Astrocyte (in vitro differentiated cells and primary cell): ENCODE results near the gene KDELR1. TPM values are rescaled to one million over a fixed set of nuclear protein-coding genes. Genes with fewer than 3 reads are reported as not detected.

Experiments
- DNase-seq: peaks from one replicate; pipeline ENCODE4 v3.0.0-alpha.2; 2010; ENCODE audit warnings: low read depth
- FAIRE-seq: peaks from 2 replicates; lab custom pipeline; 2011; peaks lifted over from hg19 to GRCh38; lab: Jason Lieb, UNC
- H2AFZ ChIP-seq: 2 replicates; pipeline ENCODE4 v1.6.0; 2012; ENCODE audit warnings: low read depth, low read length, inconsistent platforms
- H3K27ac ChIP-seq: 2 replicates; pipeline ENCODE4 v1.5.1; 2011; ENCODE audit warnings: low read depth, low read length, inconsistent platforms
- H3K27me3 ChIP-seq: 2 replicates; pipeline ENCODE4 v1.6.0; 2011; ENCODE audit warnings: low read length, inconsistent platforms; ENCODE audit not compliant: insufficient read depth
- H3K36me3 ChIP-seq: 2 replicates; pipeline ENCODE4 v1.5.1; 2011; ENCODE audit warnings: low read length, inconsistent platforms; ENCODE audit not compliant: insufficient read depth
- H3K4me1 ChIP-seq: 2 replicates; pipeline ENCODE4 v1.5.1; 2011; ENCODE audit warnings: low read length, inconsistent platforms; ENCODE audit not compliant: insufficient read depth
- H3K4me2 ChIP-seq: 2 replicates; pipeline ENCODE4 v1.6.0; 2012; ENCODE audit warnings: low read length, inconsistent platforms
- H3K4me3 ChIP-seq: 2 replicates; pipeline ENCODE4 v1.5.1; 2011; ENCODE audit warnings: low read depth, mild to moderate bottlenecking, low read length, inconsistent platforms; ENCODE audit not compliant: insufficient read depth
- H3K79me2 ChIP-seq: 2 replicates; pipeline ENCODE4 v1.6.0; 2012; ENCODE audit warnings: mild to moderate bottlenecking, low read length, inconsistent platforms; ENCODE audit not compliant: insufficient read depth
- H3K9ac ChIP-seq: 2 replicates; pipeline ENCODE4 v1.6.0; 2012; ENCODE audit warnings: mild to moderate bottlenecking, low read length, inconsistent platforms
- H3K9me3 ChIP-seq: 2 replicates; pipeline ENCODE4 v1.5.1; 2012; ENCODE audit warnings: low read depth, mild to moderate bottlenecking, low read length, inconsistent platforms; ENCODE audit not compliant: insufficient read depth
- H4K20me1 ChIP-seq: 2 replicates; pipeline ENCODE4 v1.6.0; 2012; ENCODE audit warnings: low read length, inconsistent platforms; ENCODE audit not compliant: insufficient read depth
- H3K27ac Mint-ChIP-seq: one replicate; pipeline ENCODE4 v1.8.0; 2021; ENCODE audit warnings: mild to moderate bottlenecking, mixed read lengths; ENCODE audit not compliant: unreplicated experiment
- H3K27me3 Mint-ChIP-seq: one replicate; pipeline ENCODE4 v1.8.0; 2021; ENCODE audit warnings: low read depth, mixed read lengths; ENCODE audit not compliant: unreplicated experiment
- H3K36me3 Mint-ChIP-seq: one replicate; pipeline ENCODE4 v1.8.0; 2021; ENCODE audit warnings: low read depth, mixed read lengths; ENCODE audit not compliant: unreplicated experiment
- H3K4me1 Mint-ChIP-seq: one replicate; pipeline ENCODE4 v1.8.0; 2021; ENCODE audit warnings: low read depth, mixed read lengths; ENCODE audit not compliant: unreplicated experiment
- H3K4me3 Mint-ChIP-seq: one replicate; pipeline ENCODE4 v1.8.0; 2021; ENCODE audit warnings: mild to moderate bottlenecking, moderate library complexity, mixed read lengths; ENCODE audit not compliant: unreplicated experiment
- H3K9me3 Mint-ChIP-seq: one replicate; pipeline ENCODE4 v1.8.0; 2021; ENCODE audit warnings: mild to moderate bottlenecking, mixed read lengths; ENCODE audit not compliant: unreplicated experiment
- CTCF ChIP-seq: IDR thresholded peaks from 2 replicates; pipeline ENCODE4 v1.5.1; 2011; ENCODE audit warnings: low read depth, mild to moderate bottlenecking, inconsistent platforms, low read length, moderate library complexity; ENCODE audit not compliant: insufficient read depth
- EZH2 ChIP-seq: IDR thresholded peaks from 2 replicates; pipeline ENCODE4 v1.6.1; 2012; ENCODE audit warnings: mild to moderate bottlenecking, low read length, inconsistent platforms; ENCODE audit not compliant: insufficient read depth
- total RNA-seq: library from RNA; stranded (reverse); gene quantifications from 2 replicates; pipeline ENCODE4 v1.2.1, GENCODE V29; 2021

KDELR1 gene
- total RNA-seq, 1 donor from 2014 or later: 370 TPM

- H3K4me1 ChIP-seq: peaks cover 26% of the 10 kb centered on the region
- no peak overlapping the region for H3K27ac ChIP-seq
- peaks cover 17% of the 10 kb centered on the region for H3K4me1 Mint-ChIP-seq
- H3K36me3 Mint-ChIP-seq: peaks cover 12% of the 10 kb centered on the region
- H3K9me3 Mint-ChIP-seq: no peaks in the 10 kb centered on the region
- no peak for TF ChIP-seq EZH2
- peak; percentile 39 for TF ChIP-seq CTCF
- peak overlapping the region; percentile 49 for H3K4me3 ChIP-seq
- peaks cover 8% of the 10 kb centered on the region for H3K79me2 ChIP-seq
- peak overlapping the region; percentile 91 for H3K4me2 ChIP-seq
- no peaks in the 10 kb centered on the region for H3K9me3 ChIP-seq
- peaks cover 31% of the 10 kb centered on the region for H4K20me1 ChIP-seq
- FAIRE-seq: no peak
- peak overlapping the region; percentile 79 for H3K27ac Mint-ChIP-seq
- H3K4me3 Mint-ChIP-seq: peak overlapping the region; percentile 73
- H3K9ac ChIP-seq: peak overlapping the region; percentile 74
- peak overlapping the region; percentile 77 for H2AFZ ChIP-seq
- DNase-seq: peak; percentile 79
- no peaks in the 10 kb centered on the region for H3K27me3 ChIP-seq
- H3K36me3 ChIP-seq: peaks cover 5% of the 10 kb centered on the region
- H3K27me3 Mint-ChIP-seq: peaks cover 5% of the 10 kb centered on the region
These were observed 57.6 kb downstream of the KDELR1 start for GRCh38 chr19:48333467-48334384.

GRCh38 chr19:48332662-48333466 lies 58.5 kb downstream of the KDELR1 start:
- peaks cover 37% of the 10 kb centered on the region for H4K20me1 ChIP-seq

More at GRCh38 chr19:48332662-48333466, 58.5 kb downstream of the KDELR1 start:
- Mint-ChIP-seq H3K4me1 (peaks cover 17% of the 10 kb centered on the region), H3K4me3 (peak overlapping the region; percentile 73), H3K9me3 (no peaks in the 10 kb centered on the region), H3K27me3 (no peaks in the 10 kb centered on the region), H3K27ac (peak overlapping the region; percentile 79), H3K36me3 (peaks cover 15% of the 10 kb centered on the region)
- Histone ChIP-seq H3K9me3 (no peaks in the 10 kb centered on the region), H3K4me2 (peak overlapping the region; percentile 91), H3K4me1 (peaks cover 26% of the 10 kb centered on the region), H3K9ac (no peak overlapping the region), H2AFZ (peak overlapping the region; percentile 48), H3K27ac (no peak overlapping the region), H3K36me3 (peaks cover 5% of the 10 kb centered on the region), H3K27me3 (no peaks in the 10 kb centered on the region), H3K79me2 (peaks cover 14% of the 10 kb centered on the region), H3K4me3 (peak overlapping the region; percentile 32)
- DNase-seq (peak; percentile 97), FAIRE-seq (no peak)
- TF ChIP-seq CTCF (no peak), EZH2 (no peak)

Other genes starting within 250 kb of the KDELR1 start
- gene LIG1, start 221.2 kb downstream of the KDELR1 start, total RNA-seq: 16.8 and 19.2 TPM in 2 replicates
- gene ZSWIM9, start 220.9 kb downstream of the KDELR1 start, total RNA-seq: 4.7 TPM in 2 replicates
- gene CARD8, start 135.6 kb downstream of the KDELR1 start, total RNA-seq: 22.9 and 26.3 TPM in 2 replicates
- 7.6 and 19.6 TPM in 2 replicates for gene ZNF114, start 121.5 kb downstream of the KDELR1 start, total RNA-seq
- 199 and 217 TPM in 2 replicates for gene EMP3, start 66.0 kb downstream of the KDELR1 start, total RNA-seq
- 8.7 and 10.5 TPM in 2 replicates for gene TMEM143, start 27.6 kb downstream of the KDELR1 start, total RNA-seq
- not detected in 2 replicates for gene SYNGR4, start 27.2 kb downstream of the KDELR1 start, total RNA-seq
- 6.2 and 9.3 TPM in 2 replicates for gene GRIN2D, start 2.1 kb upstream of the KDELR1 start, total RNA-seq
- gene GRWD1, start 54.4 kb upstream of the KDELR1 start, total RNA-seq: 35.6 and 41.4 TPM in 2 replicates
- gene KCNJ14, start 64.0 kb upstream of the KDELR1 start, total RNA-seq: 1.4 TPM in 2 replicates
- 62.4 and 67.1 TPM in 2 replicates for gene CYTH2, start 77.8 kb upstream of the KDELR1 start, total RNA-seq
- gene LMTK3, start 120.3 kb upstream of the KDELR1 start, total RNA-seq: 6.2 TPM in 2 replicates
- 0.31 TPM in 1 of 2 replicates, not detected in the other for gene SULT2B1, start 160.6 kb upstream of the KDELR1 start, total RNA-seq
- gene SPACA4, start 215.2 kb upstream of the KDELR1 start, total RNA-seq: not detected in 2 replicates
- gene FAM83E, start 223.5 kb upstream of the KDELR1 start, total RNA-seq: 1.3 and 1.7 TPM in 2 replicates
- gene RPL18, start 227.6 kb upstream of the KDELR1 start, total RNA-seq: 1,046 and 1,102 TPM in 2 replicates
- 25.4 and 29.4 TPM in 2 replicates for gene SPHK2, start 228.0 kb upstream of the KDELR1 start, total RNA-seq
- 1.2 and 1.5 TPM in 2 replicates for gene DBP, start 245.8 kb upstream of the KDELR1 start, total RNA-seq